Activated CD4-positive, alpha-beta T cell treated with anti-CD3 and anti-CD28 coated beads for 24 hours (primary cell): ENCODE measurements around the gene TUBD1.
"Not testable (repeated sequence)": the region's sequence is repeated elsewhere in the genome, so short reads cannot be mapped to it uniquely, and the experiment has no call there.

Experiments used
- DNase-seq, 2 donors: peaks; one replicate each; pipeline ENCODE4 v3.0.0-alpha.2; 2020; ENCODE audit warnings: low read depth in 2 of 2

The TUBD1 gene

DNA sequence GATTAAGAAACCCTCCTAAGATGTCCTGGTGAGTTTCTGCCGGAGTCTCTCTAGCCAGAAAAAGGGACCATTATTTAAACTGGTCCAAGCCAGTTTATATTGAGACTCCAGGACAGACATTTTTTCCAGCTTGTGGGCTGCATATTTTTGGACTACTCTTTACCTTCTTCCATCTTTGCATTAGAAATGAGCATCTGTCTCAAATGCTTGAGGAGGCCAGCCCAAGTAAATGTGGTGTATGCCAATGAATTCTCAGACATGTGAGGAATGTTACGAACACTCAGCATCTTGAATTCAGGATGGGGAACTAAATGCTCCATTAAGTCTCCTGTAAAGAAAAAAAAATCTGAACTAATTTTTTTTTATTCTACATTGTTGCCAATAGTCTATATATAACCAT is 18.4 kb downstream of the TUBD1 start:
- DNase-seq: no peak

DNA sequence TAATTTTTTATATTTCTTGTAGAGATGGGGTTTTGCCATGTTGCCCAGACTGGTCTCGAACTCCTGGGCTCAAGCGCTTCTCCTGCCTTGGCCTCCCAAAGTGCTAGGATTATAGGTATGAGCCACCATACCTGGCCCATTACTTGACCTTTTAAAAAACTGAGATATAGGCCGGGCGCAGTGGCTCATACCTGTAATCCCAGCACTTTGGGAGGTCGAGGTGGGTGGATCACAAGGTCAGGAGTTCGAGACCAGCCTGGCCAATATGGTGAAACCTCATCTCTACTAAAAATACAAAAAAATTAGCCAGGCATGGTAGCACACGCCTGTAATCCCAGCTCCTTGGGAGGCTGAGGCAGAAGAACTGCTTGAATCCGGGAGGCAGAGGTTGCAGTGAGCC is 19.3 kb downstream of the TUBD1 start:
- not testable (repeated sequence) for DNase-seq

DNA sequence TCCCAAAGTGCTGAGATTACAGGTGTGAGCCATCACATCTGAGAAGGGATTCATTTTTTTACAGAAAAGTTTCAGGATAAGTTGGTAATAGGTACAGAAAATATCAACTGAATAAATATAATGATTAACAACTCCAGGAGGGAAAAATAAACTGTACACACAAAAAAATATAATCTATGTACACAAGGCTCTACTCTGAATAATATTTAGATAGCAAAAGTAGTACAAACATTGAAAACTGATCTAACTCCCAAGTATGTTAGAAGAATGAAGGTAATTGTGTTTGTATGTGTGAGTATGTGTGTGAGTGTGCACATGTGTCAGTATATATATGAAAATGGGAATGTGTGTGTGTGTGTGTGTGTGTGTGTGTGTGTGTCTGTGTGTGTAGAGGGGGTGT is 20.4 kb downstream of the TUBD1 start:
- DNase-seq: no peak

DNA sequence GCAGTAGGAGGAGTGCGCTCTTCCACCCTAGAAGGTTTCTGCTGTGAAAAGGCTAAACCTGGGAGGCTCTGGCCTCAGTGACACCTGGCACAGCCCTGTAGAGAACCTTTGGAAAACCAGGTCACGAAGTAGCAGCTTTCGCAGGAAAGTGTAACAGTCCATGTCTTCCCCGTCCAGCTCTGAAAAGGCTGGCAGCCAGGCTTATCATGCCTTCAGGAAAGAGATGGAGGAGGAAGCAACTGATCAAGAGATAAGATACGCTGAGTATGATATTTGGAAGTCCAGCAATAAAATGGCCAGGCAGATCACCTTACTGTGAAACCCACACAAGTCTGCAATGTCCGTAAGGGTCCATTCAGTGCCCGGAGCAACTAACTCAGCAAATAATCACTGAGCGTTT is 22.3 kb downstream of the TUBD1 start:
- no peak for DNase-seq

DNA sequence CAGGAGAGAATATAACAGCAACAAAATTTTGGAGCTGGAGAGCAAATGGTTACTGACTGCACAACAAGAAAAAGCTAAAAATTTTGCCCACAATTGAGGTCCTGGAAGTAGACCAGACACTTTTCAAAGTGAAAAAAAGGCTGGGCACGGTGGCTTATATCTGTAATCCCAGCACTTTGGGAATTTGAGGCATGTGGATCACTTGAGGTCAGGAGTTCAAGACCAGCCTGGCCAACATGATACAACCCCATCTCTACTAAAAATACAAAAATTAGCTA is 22.9 kb downstream of the TUBD1 start:
- no peak for DNase-seq

DNA sequence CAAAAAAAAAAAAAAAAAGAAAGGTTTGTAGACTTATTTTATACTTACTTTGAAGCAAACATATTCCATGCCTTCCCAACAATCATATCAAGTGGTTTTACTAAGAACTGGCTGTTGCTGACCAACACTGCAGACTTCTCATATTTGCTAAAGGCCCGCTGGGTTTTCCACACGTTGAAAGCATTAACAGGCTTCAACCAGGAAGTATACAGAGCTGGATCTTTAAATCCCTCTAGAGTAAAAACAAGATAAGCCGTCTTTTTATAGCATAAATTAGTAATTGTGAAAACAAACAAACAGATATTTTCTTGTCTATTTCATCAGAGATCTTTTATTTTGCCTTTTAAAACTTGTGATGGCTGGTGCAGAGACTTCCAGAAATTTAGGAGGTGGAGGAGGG is 29.1 kb downstream of the TUBD1 start:
- no peak for DNase-seq

DNA sequence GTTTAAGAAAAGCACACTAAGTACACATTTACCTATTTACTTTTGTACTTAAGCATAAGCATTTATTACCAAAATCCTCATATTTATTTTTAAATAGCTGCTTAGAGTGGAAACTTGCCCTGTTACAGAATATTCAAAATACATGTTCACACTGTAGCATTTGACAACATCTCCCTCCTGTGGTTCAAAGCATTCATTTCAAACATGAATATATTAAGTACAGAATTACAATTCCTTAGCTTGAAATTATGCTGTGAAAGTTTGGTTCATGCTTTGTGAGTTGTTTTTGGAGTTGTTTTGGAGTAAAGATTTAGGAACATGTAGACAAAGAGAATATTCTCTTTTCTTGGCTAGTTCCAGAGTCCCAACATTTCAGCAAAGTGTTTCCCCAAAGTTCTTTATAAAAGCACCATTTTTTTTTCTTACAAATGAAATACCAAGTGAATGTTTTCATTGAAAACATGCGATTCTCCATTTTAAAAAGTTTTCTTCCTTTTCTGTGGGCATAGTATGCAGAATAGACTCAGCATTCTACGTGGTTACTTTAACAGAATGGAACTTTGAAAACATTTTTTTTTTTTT is 33.2 kb downstream of the TUBD1 start:
- no peak for DNase-seq

DNA sequence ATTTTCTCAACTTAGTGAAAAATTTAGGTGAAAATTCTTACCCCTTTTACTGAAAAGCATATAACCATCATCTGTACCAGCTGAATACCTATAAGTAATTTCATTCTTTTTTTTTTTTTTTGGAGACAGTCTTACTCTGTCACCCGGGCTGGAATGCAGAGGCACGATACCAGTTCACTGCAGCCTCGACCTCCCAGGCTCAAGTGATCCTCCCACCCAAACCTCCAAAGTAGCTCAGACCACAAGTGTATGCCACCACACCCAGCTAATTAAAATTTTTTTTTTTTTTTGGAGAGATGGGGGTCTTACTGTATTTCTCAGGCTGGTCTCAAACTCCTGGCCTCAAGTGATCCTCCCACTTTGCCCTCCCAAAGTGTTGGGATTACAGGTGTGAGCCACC is 33.8 kb downstream of the TUBD1 start:
- no peak for DNase-seq

- no peak for DNase-seq
Measured at GRCh38 chr17:59858167-59858816, 34.5 kb downstream of the TUBD1 start.

DNA sequence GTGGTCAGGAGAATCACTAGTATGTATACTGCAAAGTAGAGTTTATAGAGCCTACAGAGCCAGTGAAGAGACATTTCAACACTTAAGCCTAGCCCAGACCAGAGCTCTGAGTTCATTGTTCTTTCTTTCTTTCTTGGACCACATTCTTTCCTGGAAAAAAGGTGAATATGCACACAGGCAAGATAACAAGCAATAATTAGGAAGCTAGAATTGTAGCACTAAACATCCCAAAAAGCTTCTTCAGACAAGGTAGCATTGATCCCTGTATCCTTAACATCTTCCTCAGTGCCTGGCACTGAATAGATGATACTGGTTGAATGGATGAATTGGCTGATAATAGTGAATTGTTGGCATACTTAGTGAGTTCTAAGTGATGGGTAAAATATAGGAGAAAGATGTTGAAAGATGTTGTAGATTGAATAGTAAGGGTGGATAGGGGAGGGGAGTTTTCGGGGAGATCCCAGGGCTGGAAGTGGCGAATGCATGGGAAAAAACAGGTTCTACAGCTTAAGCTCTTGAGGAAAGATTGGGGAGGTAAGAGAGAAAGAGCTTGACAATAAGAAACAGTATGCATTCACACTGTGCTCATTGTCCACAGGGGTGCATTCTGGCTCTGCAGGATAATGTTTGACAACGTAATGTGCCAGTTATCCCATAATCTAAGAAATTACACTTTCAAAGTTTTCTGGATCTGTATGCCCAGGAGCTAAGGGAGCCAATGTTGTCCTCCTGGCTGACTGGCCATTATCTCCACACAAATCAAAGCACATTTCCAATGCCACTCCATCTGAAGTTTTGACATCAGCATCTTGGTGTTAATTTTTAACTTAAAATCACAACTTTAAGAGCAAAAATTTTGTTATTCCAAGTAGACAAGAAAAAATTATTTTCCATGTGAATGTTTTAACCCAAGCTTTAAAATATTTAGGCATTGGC is 35.6 kb downstream of the TUBD1 start:
- DNase-seq: no peak

DNA sequence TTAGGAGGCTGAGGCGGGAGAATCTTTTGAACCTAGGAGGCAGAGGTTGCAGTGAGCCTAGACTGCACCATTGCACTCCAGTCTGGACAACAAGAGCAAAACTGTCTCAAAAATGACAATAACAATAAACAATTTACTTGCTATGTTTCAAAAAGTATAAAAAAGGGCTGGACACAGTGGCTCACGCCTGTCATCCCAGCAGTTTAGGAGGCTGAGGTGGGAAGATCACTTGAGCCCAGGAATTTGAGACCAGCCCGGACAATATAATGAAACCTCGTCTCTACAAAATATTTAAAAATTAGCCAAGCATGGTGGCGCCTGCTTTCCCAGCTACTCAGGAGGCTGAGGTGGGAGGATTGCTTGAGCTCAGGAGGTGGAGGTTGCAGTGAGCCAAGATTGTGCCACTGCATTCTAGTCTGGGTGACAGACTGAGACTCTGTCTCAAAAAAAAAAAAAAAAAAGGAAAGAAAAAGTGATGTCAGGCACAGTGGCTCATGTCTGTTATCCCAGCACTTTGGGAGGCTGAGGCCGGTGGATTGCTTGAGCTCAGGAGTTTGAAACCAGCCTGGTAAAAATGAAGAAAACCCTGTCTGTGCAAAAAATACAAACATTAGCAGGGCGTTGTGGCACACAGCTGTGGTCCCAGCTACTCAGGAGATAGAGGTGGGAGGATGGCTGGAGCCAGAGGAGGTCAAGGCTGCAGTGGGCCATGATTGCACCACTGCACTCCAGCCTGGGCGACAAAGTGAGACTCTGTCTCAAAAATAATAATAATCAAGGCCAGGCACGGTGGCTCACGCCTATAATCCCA is 38.6 kb downstream of the TUBD1 start:
- DNase-seq: not testable (repeated sequence)

DNA sequence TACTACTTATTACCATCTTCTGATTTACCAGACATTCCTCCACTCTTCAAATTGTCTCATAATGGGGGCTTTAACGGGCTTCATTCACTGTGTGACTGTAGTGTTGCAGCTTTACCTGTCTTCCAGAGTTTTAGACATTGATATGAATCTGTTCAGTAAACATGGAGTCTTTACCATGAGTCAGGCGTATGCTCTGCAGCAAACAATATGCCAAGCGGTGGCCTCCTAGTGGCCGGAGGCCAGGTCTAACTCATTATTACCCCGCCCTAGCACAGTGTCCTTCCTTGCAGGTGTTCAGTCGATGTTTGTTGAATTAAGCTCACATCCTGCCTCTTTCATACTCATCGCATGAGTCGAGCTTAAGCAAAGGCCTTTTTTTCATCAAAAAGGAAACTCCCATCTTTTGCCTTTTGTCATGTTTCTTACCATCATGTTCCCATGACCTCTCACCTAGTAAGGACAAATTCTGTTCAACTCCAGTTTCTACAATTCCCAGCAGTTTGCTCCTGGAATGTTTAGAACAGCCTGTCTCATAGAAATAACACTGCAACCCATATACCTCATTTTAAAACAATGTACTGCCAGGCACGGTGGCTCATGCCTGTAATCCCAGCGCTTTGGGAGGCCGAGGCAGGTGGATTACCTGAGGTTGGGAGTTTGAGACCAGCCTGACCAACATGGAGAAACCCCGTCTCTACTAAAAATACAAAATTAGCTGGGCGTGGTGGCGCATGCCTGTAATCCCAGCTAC is 39.4 kb downstream of the TUBD1 start:
- no peak for DNase-seq

- DNase-seq: not testable (repeated sequence)
Measured at GRCh38 chr17:59852847-59853167, 39.9 kb downstream of the TUBD1 start.

DNA sequence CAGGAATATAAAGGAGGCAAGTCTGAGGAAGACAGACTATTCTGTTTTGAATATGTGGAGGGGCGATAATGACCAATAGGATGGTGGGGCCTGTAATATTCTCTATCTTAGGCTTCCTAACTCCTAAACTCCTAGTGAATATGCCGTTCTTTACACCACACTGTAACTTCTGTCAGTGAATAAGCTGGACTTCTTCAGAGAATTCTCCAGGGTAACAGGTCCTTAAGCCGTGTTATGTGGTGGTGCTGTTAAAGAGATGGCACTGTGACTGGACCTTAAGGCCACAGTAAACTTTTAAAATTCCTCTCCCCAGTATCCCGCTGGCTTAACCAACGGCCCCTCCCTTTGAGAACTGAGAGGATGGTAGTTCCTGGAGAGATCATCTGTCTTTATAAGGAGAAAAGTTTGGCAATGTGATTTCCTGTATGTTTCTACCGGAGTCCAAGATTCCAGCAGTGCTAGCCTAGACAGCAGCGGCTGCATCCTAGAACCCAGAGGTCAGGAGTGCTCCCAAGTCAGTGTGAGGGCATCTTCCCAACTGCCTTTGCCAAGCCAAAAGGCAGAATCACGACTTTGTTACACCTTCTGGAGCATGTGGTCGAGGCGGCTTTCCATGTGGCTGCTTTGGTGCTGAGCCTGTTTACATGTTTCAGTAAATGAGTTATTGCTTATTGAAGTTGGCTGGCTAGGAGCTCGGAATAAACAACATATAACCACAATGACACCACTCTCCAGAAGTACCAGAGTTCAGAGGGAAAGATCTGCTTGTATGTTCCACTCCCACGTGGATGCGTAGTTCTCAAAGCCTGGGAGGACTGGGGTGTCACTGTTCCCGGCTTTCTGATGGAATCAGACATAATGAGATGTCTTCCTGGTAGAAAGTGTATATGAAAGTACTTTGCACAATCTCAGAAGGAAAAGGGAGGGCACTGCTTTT is 41.0 kb downstream of the TUBD1 start:
- DNase-seq: no peak

GRCh38 chr17:59850311-59850710 is 42.4 kb downstream of the TUBD1 start:
- DNase-seq: not testable (repeated sequence)

DNA sequence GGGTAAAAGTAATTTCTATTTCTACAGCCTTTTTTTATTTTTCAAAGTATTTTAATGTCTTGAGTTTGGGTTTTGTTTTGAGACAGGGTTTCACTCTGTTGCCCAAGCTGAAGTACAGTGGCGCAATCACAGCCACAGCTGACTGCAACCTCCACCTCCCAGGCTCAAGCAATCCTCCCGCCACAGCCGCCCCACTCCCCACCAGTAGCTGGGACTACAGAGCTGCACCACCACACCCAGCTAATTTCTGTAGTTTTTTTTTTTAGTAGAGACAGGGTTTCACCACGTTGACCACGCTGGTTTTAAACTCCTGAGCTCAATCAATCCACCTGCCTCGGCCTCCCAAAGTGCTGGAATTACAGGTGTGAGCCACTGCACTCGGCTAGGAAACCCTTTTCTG is 44.0 kb downstream of the TUBD1 start:
- no peak for DNase-seq

- DNase-seq: no peak
Measured at GRCh38 chr17:59848385-59848668, 44.4 kb downstream of the TUBD1 start.

DNA sequence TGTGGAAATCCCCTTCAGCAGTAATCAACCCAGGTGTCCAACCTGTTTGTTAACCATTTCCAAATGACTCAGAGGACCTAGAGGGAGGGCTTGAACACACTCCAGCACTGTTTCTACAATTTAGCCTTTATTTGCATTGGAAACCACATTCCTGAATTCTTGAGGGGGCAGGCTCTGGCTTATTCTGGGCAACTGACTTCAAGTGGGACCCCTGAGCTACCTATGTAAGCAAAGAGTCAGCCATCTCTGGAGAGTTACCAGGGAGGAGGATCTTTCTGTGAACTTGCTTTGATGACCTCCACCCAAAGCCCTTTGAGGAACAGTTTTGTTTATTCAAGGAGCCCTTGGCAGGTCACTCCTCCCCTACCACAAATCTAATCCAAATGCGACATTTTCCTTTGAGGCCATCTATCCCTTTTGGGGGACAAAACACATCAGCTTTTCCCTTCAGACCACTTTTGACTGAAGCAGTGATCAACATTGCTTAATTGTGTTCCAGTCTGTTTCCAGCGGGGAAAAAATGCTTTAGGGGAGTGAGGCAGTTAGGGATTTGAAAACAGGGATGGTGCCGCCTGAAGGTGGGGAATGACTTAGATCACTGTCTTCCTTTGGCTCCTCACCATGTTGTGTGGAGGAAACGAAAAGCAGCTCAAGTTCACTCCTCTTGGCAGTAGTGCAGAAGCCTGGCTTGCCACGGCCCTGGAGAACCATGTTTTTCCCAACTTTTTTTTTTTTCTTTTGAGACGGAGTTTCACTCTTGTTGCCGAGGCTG is 46.2 kb downstream of the TUBD1 start:
- DNase-seq: no peak

DNA sequence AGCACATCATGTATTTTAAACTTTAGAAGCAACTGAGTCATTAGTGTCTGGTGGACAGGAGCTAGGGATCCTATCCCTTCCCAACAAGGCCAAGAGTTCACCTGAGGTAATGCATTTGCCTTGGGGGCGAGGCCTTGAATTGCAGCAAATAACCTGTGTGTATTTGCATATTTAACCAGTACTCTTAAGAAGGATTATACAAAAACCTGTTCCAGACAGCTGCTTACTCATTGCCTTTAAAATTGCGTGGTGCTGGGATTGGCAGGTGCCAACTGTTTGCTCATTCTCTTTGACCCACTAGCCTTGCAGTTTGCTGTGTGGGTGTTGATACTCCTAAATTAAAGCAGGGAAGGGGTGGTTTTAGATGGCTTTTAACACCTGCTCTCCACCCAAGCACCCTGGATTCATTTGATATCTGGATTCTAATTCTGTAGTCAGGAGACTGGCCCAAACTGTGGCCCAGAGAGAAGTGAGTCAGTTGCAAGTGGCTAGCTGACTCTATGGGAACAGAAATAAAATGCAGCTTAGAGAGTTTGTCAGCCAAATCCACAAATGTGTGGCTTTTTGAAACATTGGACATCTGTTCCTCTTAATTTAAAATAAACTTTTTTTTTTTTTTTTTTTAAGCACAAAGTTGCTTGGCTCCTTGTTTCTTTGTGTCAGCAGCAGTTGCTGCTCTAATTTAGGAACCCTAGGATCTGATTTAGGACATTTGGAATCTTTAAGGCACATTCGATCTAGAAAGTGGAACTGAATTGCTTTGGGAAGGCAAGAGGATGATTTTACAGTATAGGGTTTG is 46.9 kb downstream of the TUBD1 start:
- DNase-seq: no peak
